ENCODE data around the gene SNX5.

GRCh38 chr20:17897566-17898307, 70.9 kb downstream of the SNX5 start:
- no peak for TF ChIP-seq EZH2 (IDR thresholded peaks at IDR 0.05; ENCODE audit: borderline replicate concordance, low read depth, low read length, poor library complexity, severe bottlenecking)
- TF ChIP-seq CTCF (conservative IDR thresholded peaks at IDR 0.05; ENCODE audit: low read depth, low read length): no peak
